GM18499 (cell line): ENCODE data around the gene UQCRC2.
"Not testable (repeated sequence)": the region's sequence is repeated elsewhere in the genome, so short reads cannot be mapped to it uniquely, and the experiment has no call there.

Experiments
- ATAC-seq: cut with Tn5 transposase; IDR thresholded peaks from one replicate; pipeline ENCODE4 v1.9.1; 2021; ENCODE audit warnings: moderate number of reproducible peaks; ENCODE audit not compliant: insufficient read depth, unreplicated experiment

Gene UQCRC2

DNA sequence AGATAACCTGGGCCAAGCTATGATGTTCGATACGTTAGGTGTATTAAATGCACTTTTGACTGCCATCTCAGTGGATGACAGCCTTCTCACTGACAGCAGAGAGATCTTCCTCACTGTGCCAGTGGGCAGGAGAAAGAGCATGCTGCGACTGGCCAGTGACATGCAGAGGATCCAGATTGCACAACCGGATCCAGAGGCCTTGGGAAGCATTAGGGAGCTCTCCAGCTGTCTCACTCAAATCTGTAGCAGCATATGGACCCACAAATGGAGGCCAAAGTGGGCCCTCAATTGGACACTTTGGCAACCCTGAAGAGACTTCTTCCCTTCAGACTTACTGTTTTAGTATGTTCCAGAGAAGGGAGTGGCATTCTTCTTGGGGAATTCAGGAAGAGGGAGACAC, 26.9 kb downstream of the UQCRC2 start:
- ATAC-seq = no peak

DNA sequence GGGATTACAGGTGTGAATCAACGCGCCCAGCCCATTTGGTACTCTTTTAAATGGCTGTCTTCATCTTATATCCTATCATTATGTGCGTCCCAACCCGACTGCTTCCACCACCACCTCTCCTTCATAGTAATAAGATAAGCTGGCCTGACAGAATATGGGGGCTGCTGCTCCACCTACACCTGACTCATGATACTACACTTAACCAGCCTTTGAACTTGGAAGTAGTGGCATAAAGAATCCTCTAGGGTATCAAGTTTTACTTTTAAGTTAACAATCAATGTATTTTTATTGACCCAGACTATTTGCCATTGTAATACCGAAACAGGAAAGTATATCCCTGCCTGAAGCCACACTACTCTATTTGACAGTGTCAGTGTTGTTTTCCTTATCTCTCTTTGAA, 28.9 kb downstream of the UQCRC2 start:
- no peak for ATAC-seq

DNA sequence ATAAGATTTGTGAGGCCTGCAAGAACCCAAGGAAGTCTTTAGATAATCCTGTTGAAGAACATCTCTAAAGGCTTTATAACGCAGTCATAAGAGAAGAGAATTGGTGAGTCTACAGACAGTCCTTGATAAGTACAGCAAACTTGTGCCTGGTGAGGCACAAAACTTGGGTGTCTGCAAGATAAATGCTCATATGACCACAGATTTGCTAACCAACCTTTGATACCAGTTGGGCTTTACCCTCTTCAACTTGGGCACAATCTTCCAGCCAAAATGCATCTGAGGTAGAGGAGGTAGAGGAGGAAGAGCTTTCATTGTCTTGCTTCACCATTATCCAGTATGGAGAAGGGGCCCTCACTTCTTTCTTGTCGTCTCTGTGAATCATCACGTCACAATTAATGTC, 30.9 kb downstream of the UQCRC2 start:
- no peak for ATAC-seq

DNA sequence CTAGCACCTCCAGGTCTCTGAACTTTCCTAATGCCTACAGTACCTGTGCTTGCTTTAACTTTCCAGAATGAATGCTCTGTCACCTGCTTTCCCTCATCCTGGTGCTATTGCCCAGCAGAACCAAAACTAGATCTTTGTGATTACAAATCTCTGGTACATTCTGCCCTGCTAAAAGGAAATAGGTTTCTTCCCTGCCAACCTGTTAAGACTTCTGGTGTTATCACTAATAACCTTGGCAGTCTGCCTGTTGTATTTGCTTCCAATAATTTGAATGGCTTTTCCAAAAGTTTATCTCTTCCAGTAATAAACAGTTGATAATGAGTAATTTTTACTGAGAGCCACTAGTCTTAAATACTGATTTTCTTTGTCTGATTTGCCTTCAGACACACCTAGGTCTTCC, 32.4 kb downstream of the UQCRC2 start:
- ATAC-seq = no peak

DNA sequence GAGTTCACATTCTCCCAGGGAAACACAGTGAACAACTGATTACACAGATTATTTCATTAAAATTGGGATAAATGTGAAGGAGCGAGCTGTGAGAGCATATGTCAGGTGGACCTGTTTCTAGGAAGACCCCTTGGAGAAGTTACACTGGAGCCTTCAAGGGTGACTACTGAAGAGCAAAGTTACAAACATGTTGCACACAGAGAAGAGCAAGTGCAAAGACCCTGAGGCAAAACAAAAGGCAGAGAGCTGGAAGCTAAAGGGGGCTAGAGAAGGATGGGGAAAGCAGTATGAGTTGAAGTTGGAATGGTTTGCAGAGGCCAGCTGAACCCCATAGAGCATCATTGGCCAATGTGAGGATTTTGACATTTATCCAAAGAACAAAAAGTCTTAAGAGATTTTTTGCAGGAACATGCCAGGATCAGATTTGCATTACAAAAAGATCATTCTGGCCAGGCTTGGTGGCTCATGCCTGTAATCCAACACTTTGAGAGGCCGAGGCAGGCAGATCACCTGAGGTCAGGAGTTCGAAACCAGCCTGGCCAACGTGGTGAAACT, 33.6 kb downstream of the UQCRC2 start:
- ATAC-seq = no peak

DNA sequence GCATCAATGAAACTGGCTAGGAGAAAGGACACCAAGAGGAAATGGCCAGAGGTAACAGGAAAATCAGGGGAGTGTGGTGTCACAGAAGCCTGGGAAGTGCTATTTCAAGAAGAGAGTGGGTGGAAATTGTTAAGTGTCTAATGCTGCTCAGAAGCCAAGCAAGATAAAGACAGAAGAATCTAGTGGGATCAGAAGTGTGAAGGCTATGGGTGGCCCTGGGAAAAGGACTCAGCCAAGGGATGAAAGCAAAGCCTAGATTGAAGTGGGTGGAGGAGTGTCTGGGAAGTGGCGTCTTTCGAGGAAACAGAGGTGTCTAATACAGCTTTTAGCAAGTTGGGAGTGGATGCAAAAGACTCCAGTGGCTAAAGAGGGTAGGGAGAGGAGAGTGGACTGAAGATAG, 34.3 kb downstream of the UQCRC2 start:
- no peak for ATAC-seq

DNA sequence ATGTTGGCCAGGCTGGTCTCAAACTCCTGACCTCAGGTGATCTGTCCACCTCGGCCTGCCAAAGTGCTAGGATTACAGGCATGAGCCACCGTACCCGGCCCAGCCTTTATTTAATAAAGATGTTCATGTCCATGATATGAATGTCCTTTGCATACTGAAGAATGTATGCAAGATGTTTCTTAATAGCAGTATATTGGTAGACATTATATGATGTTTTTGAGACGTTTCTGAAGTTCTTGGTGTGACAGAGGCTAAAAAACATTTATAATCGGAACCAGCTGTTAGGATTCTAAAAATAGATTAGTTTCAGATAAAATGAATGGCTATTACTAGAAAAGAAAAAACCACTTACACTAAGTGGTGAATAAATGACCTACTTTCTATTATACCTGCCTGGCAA, 36.0 kb downstream of the UQCRC2 start:
- no peak for ATAC-seq

DNA sequence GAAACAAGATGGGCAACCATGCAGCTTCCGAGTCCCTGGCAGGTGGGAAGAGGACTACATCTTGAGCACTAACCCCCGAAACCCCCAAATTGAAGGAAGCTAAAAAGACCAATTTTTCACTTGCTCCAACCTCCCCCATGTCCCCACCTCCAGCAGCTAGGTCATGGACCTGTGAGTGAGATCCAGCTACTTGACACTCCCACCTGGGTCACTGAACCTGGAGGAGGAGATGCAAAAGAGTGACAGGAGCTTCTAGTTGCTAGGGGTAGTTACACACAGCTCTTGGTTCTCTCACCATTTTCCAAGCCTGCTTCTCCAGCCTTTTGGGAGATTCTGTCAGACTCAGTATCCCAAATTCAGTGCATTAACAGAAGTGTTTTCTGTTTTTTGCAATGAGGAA, 36.6 kb downstream of the UQCRC2 start:
- no peak for ATAC-seq

DNA sequence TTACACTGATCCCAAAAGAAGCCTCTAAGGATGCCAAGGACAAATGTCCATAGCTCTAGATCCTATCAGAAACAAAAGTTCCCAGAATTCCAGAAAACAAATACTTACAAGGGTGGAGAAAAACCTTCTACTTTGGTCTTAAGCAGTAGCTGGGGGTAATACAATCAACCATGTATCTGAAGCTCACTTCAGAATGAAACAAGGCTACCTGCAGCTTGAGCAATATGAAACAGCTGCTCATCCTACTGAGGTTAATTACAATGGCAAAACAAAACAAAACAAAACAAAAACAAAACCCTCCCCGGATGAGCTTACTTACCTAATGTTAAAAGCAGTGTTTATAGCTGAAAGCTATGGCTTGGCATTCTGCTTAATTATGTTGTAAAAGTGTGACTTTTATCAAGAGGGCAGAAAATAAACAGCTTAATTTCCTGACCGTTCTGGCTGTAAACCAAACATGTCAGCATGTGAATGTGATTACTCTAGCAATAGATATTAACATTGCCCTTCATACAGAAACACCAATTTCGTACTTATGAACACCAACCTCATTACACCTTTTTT, 37.3 kb downstream of the UQCRC2 start:
- no peak for ATAC-seq

DNA sequence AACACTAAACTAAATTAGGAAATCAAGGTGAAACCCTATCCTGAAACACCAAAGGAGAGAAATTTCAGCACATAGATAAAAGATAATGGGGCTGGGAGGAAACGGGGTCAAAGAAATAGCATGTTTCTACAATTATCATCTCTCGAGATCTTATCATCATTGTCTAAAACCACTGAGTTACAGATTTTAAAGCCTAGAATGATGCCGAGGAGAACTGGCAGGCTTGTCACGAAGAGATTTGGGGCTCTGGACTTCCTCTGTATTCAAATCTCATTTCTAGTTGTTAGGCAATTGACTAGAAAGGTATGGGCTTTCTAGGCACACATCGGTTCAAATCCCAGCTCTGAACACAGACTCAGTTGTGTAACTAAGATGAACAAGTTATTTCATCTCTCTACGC, 38.5 kb downstream of the UQCRC2 start:
- no peak for ATAC-seq

DNA sequence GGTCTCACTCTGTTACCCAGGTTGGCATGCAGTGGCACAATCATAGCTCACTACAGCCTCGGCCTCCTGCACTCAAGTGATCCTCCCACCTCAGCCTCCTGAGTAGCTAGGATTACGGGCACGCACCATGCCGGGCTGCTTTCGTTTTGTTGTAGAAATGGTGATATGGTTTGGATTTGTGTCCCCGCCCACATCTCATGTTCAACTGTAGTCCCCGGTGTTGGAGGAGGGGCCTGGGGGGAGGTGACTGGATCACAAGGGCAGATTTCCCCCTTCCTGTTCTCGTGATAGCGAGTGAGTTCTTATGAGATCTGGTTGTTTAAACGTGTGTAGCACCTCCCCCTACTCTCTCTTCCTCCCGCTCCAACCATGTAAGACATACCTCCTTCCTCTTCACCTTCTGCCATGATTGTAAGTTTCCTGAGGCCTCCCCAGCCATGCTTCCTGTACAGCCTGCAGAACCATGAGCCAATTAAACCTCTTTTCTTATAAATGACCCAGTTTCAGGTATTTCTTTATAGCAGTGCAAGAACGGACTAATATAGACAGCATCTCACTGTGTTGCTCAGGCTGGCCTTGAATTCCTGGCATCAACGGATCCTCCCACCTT, 41.8 kb downstream of the UQCRC2 start:
- no peak for ATAC-seq

DNA sequence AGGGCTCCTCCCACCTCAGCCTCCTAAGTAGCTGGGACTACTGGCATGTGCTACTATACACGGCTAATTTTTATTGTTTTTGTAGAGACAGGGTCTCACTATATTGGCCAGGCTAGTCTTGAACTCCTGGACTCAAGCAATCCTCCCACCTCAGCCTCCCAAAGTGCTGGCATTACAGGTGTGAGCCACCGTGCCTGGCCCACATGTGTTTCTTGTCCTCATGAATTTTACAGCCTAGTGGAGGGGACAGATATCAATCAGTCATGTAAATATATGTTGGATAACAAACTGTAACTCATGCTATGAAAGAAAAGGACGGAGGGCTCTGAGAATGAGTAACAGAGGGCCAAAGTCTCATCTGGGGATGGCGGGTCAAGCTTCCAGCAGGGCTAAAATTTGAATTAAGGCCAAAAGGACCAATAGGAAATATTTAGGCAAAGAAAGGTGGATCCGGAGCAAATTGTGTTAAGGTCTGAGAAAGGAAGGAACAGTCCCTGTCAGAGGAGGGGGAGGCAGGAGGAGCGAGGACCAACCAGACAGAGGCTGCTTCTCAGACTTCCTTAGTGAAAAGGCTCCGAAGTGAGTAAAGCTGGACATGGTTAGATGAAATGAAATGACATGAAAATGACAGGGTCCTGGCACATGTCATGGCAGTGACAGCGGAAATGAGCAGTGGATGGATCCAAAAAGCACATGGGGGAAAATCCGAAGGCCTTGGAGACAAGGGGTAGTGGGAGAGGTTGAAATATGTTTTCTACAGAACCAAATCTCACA, 43.9 kb downstream of the UQCRC2 start:
- ATAC-seq = no peak

DNA sequence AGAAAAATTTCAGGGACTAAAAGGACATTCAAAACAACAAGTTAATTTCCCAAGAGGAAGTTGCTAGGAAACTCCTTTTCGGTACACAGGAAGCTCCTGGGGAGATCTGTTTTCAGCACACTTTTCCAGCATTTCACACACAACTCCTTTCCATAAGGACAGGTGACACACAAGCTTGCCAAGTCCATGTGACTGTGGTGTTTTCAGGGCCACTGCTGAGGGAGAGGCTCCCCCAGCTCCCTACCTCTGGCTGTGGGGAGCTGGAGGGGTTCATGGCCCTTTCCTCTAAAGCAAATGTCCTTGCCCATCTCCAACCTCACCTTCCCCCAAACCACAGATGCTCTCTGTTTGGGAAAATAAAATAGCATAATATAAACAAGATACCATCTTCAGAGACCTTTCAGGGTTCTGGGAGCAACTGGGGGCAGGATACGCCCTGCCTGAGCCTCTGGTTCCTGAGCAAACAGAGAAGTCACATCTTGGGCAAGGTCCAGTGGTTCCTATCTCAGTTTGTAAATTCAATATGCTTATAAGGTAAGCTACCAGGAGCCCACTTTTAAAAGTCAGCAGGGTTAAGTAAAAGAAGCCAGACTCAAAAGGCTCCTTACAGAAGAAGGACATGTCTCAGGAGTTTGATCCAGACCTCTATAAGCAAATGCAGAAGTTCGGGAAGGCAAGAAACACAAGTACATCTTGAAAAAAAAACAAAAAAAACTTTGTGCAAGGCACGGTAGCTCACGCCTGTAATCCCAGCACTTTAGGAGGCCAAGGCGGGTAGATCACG, 44.7 kb downstream of the UQCRC2 start:
- ATAC-seq = no peak

DNA sequence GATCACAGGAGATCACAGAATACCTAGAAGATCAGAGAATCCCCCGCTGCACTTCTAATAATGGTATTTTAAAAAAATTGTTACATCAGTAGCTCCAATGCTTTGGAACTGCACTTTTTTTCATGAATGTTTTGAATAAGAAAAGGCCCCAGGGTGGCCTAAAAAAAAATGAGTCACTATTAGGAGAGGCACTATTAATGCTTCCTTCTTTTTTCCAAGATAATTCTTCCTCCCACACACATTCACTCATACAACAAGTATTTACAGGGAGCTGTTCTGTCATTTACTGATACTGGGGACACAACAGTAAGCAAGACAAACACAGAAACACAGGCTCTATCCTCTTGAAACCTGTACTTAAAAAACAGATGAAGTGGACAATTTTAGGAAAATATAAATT, 48.4 kb downstream of the UQCRC2 start:
- no peak for ATAC-seq

DNA sequence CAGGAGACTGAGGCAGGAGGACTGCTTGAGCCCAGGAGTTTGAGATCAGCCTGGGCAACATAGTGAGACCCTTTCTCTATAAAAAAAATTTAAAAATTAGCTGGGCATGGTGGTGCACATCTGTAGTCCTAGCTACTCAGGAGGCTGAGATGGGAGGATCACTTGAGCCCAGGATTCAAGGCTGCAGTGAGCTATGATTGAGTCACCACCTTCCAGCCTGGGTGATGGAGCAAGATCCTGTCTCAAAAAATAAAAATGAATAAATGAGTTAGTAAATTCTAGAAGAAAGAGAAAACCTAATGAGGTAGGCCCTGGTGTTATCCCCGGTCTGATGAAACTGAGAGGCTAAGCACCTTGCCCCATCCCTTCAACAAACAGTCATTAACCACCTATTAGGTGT, 48.9 kb downstream of the UQCRC2 start:
- not testable (repeated sequence) for ATAC-seq

DNA sequence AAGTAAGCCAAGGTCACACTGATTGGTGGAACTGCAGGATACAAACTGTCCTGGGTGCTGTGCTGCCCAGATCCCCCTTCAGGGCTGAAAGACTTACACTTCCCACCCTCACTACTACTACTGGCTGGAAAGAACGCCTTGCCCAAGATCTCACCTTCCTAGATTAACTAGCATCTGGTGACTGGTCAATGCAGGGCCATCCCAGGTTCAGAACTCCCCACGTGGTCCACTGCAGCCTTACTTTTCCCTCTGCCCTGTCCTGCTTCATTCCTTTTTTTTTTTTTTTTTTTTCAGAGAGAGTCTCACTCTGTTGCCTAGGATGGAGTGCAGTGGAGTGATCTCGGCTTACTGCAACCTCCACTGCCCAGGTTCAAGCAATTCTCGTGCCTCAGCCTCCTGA, 50.0 kb downstream of the UQCRC2 start:
- no peak for ATAC-seq

DNA sequence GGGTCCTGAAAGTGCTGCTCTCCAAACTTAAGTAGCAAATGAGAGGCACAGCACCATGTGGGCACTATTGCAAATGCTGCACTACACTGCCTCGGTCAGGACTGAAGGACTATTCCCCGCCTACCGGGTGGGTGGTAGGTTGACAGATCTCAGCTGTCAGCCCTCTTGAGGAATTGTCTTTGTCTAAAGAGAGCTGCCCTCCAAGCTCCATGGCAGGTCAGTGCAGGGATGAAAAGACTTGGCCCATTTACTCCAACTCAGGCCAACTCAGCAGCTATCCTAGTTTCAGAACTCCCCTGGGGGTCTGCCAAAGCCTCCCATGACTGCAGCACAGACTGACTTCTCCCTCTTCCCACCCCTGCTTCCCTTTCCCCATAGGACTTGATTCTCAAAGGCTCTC, 51.2 kb downstream of the UQCRC2 start:
- no peak for ATAC-seq

DNA sequence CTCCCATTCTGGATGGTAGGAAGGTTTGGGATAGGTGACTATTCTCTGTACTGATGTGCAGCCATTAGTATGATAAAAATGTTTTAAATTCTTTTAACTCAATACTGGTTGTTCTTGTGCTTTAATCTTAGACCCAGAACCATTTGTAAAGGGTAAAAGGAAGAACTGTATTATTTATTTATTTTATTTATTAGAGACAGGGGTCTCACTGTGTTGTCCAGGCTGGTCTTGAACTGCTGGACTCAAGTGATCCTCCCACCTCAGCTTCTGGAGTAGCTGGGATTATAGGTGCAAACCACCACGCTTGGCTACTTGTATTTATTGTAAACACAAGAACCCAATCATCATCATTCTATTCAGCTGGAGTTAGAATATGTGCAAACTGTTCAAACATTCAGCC, 52.6 kb downstream of the UQCRC2 start:
- no peak for ATAC-seq

DNA sequence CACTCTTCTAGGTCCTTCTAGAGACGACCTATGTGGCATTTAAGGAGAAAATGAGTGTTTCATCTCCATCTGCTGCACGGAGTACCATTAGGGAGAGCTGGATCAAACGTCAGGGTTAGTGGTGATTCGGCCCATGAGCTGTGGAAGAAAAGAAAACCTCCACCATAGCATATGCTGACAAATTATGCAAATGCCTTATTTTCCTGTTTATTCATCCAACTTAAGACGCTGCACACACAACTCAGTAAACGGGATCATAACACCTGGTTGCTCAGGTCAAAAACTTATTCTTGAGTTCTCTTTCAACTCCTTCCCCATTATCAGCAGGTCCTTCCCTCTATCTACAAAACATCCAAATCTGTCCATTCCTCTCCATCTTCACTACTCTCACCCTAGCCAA, 53.5 kb downstream of the UQCRC2 start:
- ATAC-seq = no peak

DNA sequence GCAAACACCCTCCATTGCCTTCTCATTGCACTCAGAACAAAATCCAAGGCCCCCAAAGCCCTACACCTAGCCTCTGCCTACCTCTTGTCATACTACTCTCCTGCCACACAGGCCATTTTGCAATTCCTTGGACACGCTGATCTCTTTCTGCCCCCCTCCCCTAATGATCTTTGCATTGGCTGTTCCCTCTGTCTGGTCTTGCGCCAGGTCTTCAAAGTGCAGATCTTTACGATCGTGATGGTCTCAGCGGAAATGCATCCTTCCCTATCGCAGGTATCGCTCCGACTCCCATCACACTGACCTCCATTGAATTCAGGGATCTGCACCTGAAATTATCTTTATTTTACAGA, 54.0 kb downstream of the UQCRC2 start:
- no peak for ATAC-seq
